WERI-Rb-1 (cell line): ENCODE results near the gene LINC01488.

ENCODE experiments used
- DNase-seq: peaks from one replicate; pipeline ENCODE4 v3.0.0-alpha.2; 2020
- H3K27ac ChIP-seq: fragments of 250-450 bp; sonication (Bioruptor Pico); 2 replicates; pipeline ENCODE4 v1.5.1; 2020; ENCODE audit warnings: mild to moderate bottlenecking, moderate library complexity
- H3K27me3 ChIP-seq: fragments of 250-450 bp; sonication (Bioruptor Pico); 2 replicates; pipeline ENCODE4 v1.5.1; 2021; ENCODE audit warnings: mild to moderate bottlenecking, low read depth, moderate library complexity; ENCODE audit not compliant: insufficient read depth, severe bottlenecking
- H3K36me3 ChIP-seq: fragments of 250-450 bp; sonication (Bioruptor Pico); 2 replicates; pipeline ENCODE4 v1.5.1; 2020; ENCODE audit warnings: mild to moderate bottlenecking, moderate library complexity
- H3K4me3 ChIP-seq: 2 replicates; pipeline ENCODE4 v1.5.1; 2011; ENCODE audit warnings: low read depth, mild to moderate bottlenecking, control low read depth, low read length
- H3K9me3 ChIP-seq: fragments of 250-450 bp; sonication (Bioruptor Pico); 2 replicates; pipeline ENCODE4 v1.5.1; 2021; ENCODE audit warnings: mild to moderate bottlenecking, moderate library complexity; ENCODE audit not compliant: severe bottlenecking
- CTCF ChIP-seq: IDR thresholded peaks from 2 replicates; pipeline ENCODE4 v1.5.1; 2011; ENCODE audit warnings: low read depth, mild to moderate bottlenecking, control low read depth, inconsistent platforms, low read length

LINC01488 gene

GRCh38 chr11:69476509-69476961 is 4.9 kb upstream of the LINC01488 start:
- H3K27me3 ChIP-seq: peaks cover 68% of the 10 kb centered on the region
- peaks cover 5% of the 10 kb centered on the region for H3K9me3 ChIP-seq
- H3K27ac ChIP-seq: no peak overlapping the region
- TF ChIP-seq CTCF: no peak
- DNase-seq: no peak
- no peaks in the 10 kb centered on the region for H3K36me3 ChIP-seq
- no peak overlapping the region for H3K4me3 ChIP-seq

GRCh38 chr11:69477086-69477485 is 4.4 kb upstream of the LINC01488 start:
- Histone ChIP-seq H3K9me3 (peaks cover 5% of the 10 kb centered on the region), H3K36me3 (no peaks in the 10 kb centered on the region), H3K4me3 (no peak overlapping the region), H3K27ac (no peak overlapping the region), H3K27me3 (peaks cover 71% of the 10 kb centered on the region)
- TF ChIP-seq CTCF: no peak
- DNase-seq: no peak

- Histone ChIP-seq H3K9me3 (no peaks in the 10 kb centered on the region), H3K27ac (no peak overlapping the region), H3K4me3 (no peak overlapping the region), H3K36me3 (no peaks in the 10 kb centered on the region), H3K27me3 (peaks cover 91% of the 10 kb centered on the region)
- no peak for DNase-seq
- no peak for TF ChIP-seq CTCF
These were observed 1.7 kb upstream of the LINC01488 start for GRCh38 chr11:69479591-69480271.

GRCh38 chr11:69480547-69481392 is 693 bp upstream of the LINC01488 start:
- Histone ChIP-seq H3K27ac (no peak overlapping the region), H3K4me3 (no peak overlapping the region), H3K9me3 (no peaks in the 10 kb centered on the region), H3K36me3 (no peaks in the 10 kb centered on the region), H3K27me3 (peaks cover 89% of the 10 kb centered on the region)
- TF ChIP-seq CTCF: no peak
- DNase-seq: no peak

- no peak for DNase-seq
- peaks cover 87% of the 10 kb centered on the region for H3K27me3 ChIP-seq
- no peaks in the 10 kb centered on the region for H3K9me3 ChIP-seq
- no peak overlapping the region for H3K4me3 ChIP-seq
- no peak for TF ChIP-seq CTCF
- H3K27ac ChIP-seq: no peak overlapping the region
- H3K36me3 ChIP-seq: no peaks in the 10 kb centered on the region
These were observed 859 bp downstream of the LINC01488 start for GRCh38 chr11:69482322-69482721.
